Measurements from ENCODE around the gene IFNL4. TPM values are rescaled to one million over a fixed set of nuclear protein-coding genes. Genes with fewer than 3 reads are reported as not detected.

The IFNL4 gene
- total RNA-seq: not detected in 2 replicates

GRCh38 chr19:39248806-39249205, at the start of gene IFNL4:
Gene IFNL4 (minus strand): TSS chr19:39248856.
- H3K4me3 ChIP-seq (ENCODE audit: low read depth, low read length): no peak within 1 kb of the TSS
- no peak for TF ChIP-seq CTCF (conservative IDR thresholded peaks at IDR 0.05; ENCODE audit: low read depth, low read length)
- no peak for DNase-seq (ENCODE audit: low read depth)

DNA sequence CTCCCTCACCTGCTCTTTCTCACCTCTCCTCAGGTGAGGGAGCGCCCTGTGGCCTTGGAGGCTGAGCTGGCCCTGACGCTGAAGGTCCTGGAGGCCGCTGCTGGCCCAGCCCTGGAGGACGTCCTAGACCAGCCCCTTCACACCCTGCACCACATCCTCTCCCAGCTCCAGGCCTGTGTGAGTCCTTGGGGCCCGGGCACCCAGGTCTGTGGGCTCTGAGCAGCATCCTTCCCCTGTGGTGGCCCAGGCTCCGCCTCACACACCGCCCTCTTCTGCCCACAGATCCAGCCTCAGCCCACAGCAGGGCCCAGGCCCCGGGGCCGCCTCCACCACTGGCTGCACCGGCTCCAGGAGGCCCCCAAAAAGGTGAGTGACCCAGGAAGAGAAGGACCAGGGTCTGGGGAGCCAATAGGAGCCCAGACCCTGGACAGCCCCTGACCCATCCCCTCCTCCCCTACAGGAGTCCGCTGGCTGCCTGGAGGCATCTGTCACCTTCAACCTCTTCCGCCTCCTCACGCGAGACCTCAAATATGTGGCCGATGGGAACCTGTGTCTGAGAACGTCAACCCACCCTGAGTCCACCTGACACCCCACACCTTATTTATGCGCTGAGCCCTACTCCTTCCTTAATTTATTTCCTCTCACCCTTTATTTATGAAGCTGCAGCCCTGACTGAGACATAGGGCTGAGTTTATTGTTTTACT, 49.4 kb upstream of the IFNL4 start:
- no peak for DNase-seq (ENCODE audit: low read depth)
- H3K4me3 ChIP-seq (ENCODE audit: low read depth, low read length): no peak overlapping the region
- no peak for TF ChIP-seq CTCF (conservative IDR thresholded peaks at IDR 0.05; ENCODE audit: low read depth, low read length)

DNA sequence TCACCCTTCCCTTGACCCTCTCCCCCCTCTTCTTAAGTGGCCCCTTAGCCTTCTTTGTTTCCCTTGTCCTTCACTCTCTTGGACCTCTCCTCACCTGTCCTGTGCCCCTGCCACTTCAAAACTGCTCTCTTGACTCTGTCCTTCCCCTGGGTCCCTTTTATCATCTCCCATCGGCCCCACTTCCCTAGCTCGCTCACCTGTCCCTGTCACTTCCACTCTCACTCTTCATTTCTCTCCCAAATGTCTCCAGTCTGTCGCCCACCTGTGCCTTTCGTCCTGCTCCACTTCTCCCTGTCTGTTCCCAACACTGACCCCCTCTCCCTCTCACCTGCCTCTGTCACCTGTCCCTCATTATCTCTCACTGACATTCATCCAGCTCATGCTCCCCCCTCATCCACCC, 48.2 kb upstream of the IFNL4 start:
- no peak overlapping the region for H3K4me3 ChIP-seq (ENCODE audit: low read depth, low read length)
- DNase-seq (ENCODE audit: low read depth): no peak
- no peak for TF ChIP-seq CTCF (conservative IDR thresholded peaks at IDR 0.05; ENCODE audit: low read depth, low read length)

GRCh38 chr19:39296055-39296645, 47.5 kb upstream of the IFNL4 start, which contains the start of gene IFNL1:
Gene IFNL1 (plus strand): TSS chr19:39296407. CDS start chr19:39296422, 15 bp downstream.
- no peak for TF ChIP-seq CTCF (conservative IDR thresholded peaks at IDR 0.05; ENCODE audit: low read depth, low read length)
- DNase-seq (ENCODE audit: low read depth): no peak
- H3K4me3 ChIP-seq (ENCODE audit: low read depth, low read length): no peak within 1 kb of the TSS

DNA sequence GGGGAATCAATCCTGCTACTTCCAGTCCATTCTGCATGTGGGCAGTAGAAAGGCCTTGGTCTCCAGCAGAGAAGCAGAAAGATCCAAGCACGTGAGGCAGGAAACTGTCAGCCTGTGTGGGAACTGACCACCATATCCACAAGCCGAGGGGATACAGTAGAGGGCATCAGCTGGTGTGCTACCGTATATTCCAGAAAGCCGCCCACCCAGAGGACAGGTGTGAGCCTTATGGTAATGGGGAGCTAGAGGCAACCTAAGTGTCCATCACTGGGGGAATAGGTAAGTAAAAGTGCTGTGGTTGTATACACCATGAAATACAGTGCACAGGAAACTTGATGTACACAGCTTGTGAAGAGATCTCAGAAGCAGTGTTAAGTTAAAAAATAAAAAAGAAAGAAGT, 44.7 kb upstream of the IFNL4 start:
- no peak overlapping the region for H3K4me3 ChIP-seq (ENCODE audit: low read depth, low read length)
- no peak for DNase-seq (ENCODE audit: low read depth)
- no peak for TF ChIP-seq CTCF (conservative IDR thresholded peaks at IDR 0.05; ENCODE audit: low read depth, low read length)

DNA sequence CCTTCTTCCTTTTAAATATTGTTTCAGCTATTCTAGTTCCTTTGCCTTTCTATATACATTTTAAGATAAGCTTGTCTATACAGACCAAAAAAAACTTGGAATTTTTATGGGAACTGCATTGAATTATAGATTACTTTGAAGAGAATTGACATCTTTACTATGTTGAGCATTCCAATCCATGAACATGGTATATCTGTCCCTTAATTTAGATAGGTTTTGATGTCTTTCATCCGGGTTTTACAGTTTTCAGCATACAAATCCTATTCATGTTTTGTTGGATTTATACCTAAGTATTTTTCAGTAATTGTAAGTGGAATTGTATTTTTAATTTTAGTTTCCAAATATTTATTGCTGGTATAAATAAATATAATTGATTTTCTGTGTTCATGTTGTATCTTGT, 35.4 kb upstream of the IFNL4 start:
- H3K4me3 ChIP-seq (ENCODE audit: low read depth, low read length): no peak overlapping the region
- DNase-seq (ENCODE audit: low read depth): no peak
- TF ChIP-seq CTCF (conservative IDR thresholded peaks at IDR 0.05; ENCODE audit: low read depth, low read length): no peak

GRCh38 chr19:39282021-39282420, 33.4 kb upstream of the IFNL4 start:
- H3K4me3 ChIP-seq (ENCODE audit: low read depth, low read length): no peak overlapping the region
- DNase-seq (ENCODE audit: low read depth): no peak
- TF ChIP-seq CTCF (conservative IDR thresholded peaks at IDR 0.05; ENCODE audit: low read depth, low read length): no peak

All from epithelial cell of proximal tubule (primary cell).